GM21786 (cell line): Measurements from ENCODE around the gene SDCCAG8.
A peak's percentile ranks its signal among the peaks of the same experiment; 100 is the strongest.
"Not testable (repeated sequence)": the region's sequence is repeated elsewhere in the genome, so short reads cannot be mapped to it uniquely, and the experiment has no call there.

Experiments
- ATAC-seq: cut with Tn5 transposase; IDR thresholded peaks from one replicate; pipeline ENCODE4 v1.9.1; 2021; ENCODE audit not compliant: unreplicated experiment

The SDCCAG8 gene

GRCh38 chr1:243255791-243256512, at the start of gene SDCCAG8:
Gene SDCCAG8, plus strand, starts transcription at chr1:243256041. Its CDS starts 133 bp downstream, at chr1:243256174.
- peak; percentile 71 for ATAC-seq

- ATAC-seq, result not testable (repeated sequence)
Observed at GRCh38 chr1:243211984-243212383, 43.9 kb upstream of the SDCCAG8 start.

GRCh38 chr1:243213045-243213787, 42.6 kb upstream of the SDCCAG8 start:
- no peak for ATAC-seq

DNA sequence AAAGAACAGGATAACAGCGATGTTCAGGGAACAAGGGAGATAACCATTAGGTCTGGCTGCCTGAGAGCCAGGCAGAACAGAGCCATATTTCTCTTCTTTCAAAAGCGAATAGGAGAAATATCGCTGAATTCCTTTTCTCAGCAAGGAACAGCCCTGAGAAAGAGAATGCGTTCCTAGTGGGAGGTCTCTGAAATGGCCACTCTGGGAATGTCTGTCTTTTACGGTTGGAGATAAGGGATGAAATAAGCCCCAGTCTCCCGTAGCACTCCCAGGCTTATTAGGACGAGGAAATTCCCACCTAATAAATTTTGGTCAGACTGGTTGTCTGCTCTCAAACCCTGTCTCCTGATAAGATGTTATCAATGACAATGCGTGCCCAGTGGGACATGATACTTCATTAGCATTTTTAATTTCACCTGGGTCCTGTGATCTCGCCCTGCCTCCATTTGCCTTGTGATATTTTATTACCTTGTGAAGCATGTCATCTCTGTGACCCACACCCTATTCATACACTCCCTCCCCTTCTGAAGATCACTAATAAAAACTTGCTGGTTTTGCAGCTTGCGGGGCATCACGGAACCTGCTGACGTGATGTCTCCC, 40.5 kb upstream of the SDCCAG8 start:
- ATAC-seq, result not testable (repeated sequence)

- no peak for ATAC-seq
Observed at GRCh38 chr1:243216741-243217140, 39.1 kb upstream of the SDCCAG8 start.

DNA sequence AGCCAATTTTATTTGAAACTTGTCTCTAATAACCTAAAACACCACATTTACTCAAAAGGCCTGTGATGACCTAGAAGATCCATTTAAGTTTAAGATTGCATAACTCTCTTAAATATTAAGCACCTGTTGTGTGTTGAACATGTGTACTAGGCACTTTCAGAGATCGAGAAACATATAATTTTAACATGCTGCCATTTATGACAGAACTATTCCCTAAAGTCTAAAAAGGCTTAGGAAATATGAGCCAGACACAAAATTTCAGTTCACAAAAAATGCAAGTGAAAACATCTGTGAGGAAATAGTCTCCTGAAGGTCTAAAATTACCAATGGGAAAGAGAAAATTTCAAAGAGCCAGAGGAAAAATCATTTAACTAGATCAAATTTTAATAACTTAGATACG, 38.5 kb upstream of the SDCCAG8 start:
- no peak for ATAC-seq

- ATAC-seq, result no peak
Observed at GRCh38 chr1:243218059-243218458, 37.8 kb upstream of the SDCCAG8 start.

DNA sequence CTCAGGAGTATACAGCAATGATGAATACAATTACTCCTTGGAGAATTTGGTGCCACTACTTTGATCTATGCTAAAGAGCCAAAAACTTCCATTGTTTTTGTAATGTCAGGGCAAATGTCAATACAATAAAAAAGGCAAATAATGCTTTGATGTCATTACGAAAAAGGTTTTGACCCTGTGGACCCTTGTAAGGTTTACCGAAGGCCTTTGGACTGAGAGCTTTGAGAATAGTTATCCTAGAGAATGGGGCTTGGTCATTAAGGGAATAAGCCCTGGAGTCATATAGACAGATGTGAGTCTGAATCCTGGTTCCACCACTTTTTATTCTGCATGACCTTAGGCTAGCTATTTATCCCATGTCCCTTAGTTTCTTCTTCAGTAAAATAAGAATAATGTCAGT, 28.2 kb upstream of the SDCCAG8 start:
- ATAC-seq, result no peak

DNA sequence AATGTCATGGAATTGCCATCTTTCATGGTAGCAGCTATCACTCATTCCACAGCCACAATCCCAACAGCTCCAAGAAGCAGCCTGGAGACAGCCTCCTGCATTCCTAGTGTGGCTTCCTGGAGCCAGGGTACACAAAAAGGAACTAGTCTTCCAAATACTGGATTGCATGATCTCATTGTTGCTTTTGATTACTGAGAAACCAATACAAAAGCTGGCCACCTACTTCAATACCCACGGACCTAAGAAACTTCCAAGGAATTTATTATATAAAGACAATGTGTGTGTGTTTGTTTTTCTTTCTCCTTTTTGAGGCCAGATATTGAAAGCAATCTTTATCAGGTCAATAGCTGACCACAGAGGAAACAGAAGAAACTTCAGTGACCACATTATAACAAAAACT, 26.3 kb upstream of the SDCCAG8 start:
- ATAC-seq, result no peak

DNA sequence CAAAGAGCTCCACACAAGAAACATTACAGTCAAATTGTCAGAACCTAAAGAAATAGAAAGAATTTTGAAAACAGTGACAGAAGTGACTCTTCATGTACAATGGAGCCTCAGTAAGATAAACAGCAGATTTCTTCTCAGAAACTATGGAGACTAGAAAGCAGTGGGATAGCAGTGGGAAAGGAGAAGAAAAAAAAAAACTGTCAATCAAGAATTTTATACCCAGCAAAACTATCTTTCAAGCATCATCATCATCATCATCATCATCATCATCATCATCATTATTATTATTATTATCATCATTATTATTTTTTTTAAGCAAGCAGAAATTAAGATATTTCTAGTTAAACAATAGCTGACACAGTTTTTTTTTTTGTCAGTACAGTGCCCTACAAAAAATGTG, 24.9 kb upstream of the SDCCAG8 start:
- ATAC-seq, result no peak

- ATAC-seq, result no peak
Observed at GRCh38 chr1:243233908-243234307, 21.9 kb upstream of the SDCCAG8 start.

DNA sequence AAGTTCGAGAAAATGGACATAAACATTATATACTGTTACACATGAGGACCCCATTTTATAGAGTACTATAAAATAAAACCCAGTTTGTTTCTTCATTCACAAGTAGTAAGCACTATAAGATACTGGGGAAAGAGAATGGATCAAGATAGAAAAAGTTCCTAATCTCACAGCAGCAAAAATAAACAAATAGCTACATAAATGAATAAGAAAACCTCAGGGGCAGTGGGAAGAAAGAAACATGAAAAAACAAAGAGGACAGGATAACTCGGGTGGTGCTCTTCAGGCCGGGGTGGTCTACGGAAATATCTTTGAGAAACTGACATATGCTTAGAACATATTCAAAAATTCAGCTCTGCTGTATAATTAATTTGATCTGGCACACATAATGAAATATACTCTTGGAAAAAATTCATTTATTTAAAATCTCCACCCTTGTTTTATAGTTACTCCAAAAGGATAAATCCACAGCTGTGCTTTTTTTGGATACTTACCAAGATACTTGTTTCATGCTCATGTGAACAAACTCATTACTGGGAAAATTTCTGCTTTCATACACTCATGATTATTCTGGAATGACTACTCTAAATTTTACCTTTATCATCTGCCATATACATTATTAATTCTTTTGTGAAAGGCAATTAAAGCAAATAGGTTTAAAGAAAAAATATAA, 20.7 kb upstream of the SDCCAG8 start:
- no peak for ATAC-seq

DNA sequence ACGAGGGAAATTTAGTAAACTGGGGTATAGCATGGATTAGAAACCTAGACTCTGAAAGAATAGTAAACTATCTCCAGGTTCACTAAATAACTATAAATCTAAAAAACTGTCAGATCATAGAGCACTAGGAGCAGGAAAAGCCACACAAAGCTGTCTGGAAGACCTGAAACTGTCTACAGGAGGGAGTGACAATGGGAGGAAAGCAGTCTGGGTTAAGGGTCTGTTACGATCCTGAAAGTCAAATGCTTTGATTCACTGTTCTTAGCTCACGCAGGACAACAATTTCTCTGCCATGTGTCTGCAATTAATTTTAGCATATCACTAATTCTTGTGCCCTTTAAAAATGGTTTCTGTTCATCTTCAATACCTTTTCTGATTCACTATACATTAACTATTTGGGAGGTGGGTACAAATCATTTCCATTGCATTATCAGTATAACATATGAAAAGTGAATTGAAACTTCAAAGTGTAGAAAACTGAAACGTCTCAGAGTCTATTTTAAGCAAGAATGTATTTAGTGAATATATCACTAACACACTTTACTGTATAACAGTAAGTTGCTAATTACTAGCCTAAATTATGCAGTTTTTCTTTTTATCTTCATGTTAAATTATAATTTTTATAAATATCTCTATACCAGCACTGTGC, 19.1 kb upstream of the SDCCAG8 start:
- ATAC-seq, result peak; percentile 90

GRCh38 chr1:243244432-243244841, 11.4 kb upstream of the SDCCAG8 start:
- ATAC-seq, result peak; percentile 46

DNA sequence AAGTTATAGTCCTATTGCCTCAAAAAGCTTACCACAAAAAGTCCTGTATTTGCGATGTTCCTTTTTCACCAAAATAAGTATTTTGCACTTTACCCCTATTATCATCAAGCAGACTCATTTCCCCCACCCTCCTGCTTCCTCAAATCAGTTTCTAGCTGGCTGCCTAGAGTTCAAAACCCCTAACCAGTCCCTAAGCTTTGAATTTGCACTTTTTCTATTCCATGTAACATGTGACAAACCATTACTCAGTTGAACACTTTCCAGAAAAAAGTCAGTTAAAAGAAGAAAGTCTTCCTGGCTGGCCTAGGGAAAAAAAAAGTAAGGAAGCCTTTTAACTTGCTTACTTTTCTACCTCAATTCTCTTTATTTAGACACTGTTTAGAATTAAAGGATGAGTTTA, 8.9 kb upstream of the SDCCAG8 start:
- peak; percentile 41 for ATAC-seq

DNA sequence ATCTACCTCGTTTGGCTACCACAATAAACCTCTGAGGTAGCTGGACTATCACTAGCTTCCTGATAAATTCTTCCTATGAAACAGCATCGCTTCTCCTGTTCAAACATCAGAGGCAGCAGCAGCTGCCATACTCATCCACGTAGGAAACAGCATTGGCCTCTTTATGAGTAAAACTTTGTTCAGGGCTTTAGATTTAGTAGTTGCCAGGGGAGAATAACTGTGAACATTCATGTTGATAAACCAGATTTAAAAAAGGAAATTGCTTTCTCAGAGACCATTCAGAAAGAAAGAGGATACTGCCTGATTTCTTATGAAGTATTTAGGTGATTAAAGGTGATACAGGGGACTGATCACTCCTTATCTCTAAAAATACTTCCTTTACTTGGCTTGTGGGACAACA, 7.9 kb upstream of the SDCCAG8 start:
- ATAC-seq, result no peak

DNA sequence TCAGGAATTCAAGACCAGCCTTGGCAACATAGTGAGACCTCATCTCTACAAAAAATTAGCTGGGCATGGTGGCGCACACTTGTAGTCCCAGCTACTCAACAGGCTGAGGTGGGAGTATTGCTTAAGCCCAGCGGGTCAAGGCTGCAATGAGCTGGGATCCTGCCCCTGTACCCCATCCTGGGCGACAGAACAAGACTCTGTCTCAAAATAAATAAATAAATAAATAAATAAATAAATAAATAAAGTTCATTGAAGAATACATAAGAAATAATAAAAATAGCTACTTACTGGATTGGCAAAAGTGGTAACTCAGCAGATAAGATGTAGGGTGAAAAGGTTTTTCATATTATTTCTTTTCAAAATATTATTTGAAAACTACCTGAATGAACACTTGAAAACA, 6.6 kb upstream of the SDCCAG8 start:
- no peak for ATAC-seq

- ATAC-seq, result no peak
Observed at GRCh38 chr1:243250102-243250501, 5.7 kb upstream of the SDCCAG8 start.

GRCh38 chr1:243251539-243251938, 4.3 kb upstream of the SDCCAG8 start:
- ATAC-seq, result no peak

DNA sequence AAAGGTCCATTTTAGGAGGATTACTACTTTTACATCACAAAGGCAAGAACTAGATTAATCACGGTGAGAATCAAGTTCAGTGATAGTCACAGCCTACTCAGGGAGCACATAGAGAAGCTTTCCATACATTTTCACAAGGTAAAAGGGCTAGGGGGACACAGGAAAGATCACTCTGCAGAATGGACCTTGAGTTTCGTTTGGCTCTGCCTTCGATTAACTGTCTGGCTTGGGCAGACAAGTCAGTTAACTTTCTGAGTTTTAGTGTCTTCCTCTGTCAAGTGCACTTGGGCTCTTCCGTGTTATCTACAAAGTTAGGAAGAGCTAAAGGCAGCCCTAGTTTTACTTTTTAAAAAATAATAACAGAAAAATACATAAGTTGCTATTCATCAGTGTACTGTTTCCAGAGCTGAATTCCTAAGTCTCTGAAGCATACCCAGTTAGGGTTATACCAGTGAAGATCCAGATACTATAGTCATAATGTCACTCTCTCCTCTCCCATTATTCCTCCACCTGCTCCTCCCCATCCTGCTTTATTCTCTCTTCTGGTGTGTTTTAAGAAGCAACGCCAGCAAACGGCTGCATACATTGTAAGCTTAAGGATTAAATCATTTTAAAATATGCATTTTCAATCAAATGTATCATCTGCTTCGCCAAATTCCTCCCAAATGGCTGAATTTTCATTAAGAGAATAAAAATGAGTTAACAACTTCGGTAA, 2.5 kb upstream of the SDCCAG8 start:
- no peak for ATAC-seq

DNA sequence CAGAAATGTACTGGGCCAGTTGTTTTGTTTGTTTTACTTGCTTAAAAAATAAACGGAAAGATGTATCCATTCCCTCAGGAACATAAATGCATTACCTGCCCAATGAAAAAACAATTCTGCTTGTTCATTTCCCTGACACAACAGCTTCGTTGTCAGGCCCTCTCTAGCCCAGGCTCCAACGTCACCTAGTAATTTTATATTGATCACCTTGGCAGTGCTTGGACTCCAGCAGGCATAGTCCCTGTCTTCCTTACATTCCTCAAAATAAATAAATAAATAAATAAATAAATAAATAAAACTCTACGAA, 2.0 kb upstream of the SDCCAG8 start:
- ATAC-seq, result no peak
